ENCODE measurements around the gene IFI35. TPM values are rescaled to one million over a fixed set of nuclear protein-coding genes. Genes with fewer than 3 reads are reported as not detected.
"Not testable (repeated sequence)": the region's sequence is repeated elsewhere in the genome, so short reads cannot be mapped to it uniquely, and the experiment has no call there.

Gene IFI35
- total RNA-seq, 1 donor from 2014 or later = 60.5 TPM

GRCh38 chr17:43044024-43044423 lies 37.4 kb downstream of the IFI35 start:
- no peaks in the 10 kb centered on the region for H3K79me2 ChIP-seq (ENCODE audit: insufficient read depth, low read length)
- no peak overlapping the region for H3K9ac ChIP-seq (ENCODE audit: low read length)
- TF ChIP-seq EZH2 (IDR thresholded peaks at IDR 0.05; ENCODE audit: insufficient read depth, low read length) (no peak), CTCF (IDR thresholded peaks at IDR 0.05; ENCODE audit: insufficient read depth, low read depth, low read length) (no peak)
- H3K27me3 Mint-ChIP-seq (ENCODE audit: low read depth, unreplicated experiment) = peaks cover 2% of the 10 kb centered on the region
- peaks cover 5% of the 10 kb centered on the region for H3K4me1 Mint-ChIP-seq (ENCODE audit: low read depth, unreplicated experiment)
- H3K27me3 ChIP-seq (ENCODE audit: insufficient read depth, low read length) = no peaks in the 10 kb centered on the region
- no peak overlapping the region for H3K4me3 ChIP-seq (ENCODE audit: insufficient read depth, low read depth, low read length)
- H3K4me3 Mint-ChIP-seq (ENCODE audit: unreplicated experiment) = no peak overlapping the region
- no peaks in the 10 kb centered on the region for H3K36me3 Mint-ChIP-seq (ENCODE audit: low read depth, unreplicated experiment)
- H3K27ac Mint-ChIP-seq (ENCODE audit: unreplicated experiment) = no peak overlapping the region
- H3K27ac ChIP-seq (ENCODE audit: low read depth, low read length) = no peak overlapping the region
- peaks cover 3% of the 10 kb centered on the region for H3K36me3 ChIP-seq (ENCODE audit: insufficient read depth, low read length)
- no peak overlapping the region for H2AFZ ChIP-seq (ENCODE audit: low read depth, low read length)
- no peaks in the 10 kb centered on the region for H3K4me1 ChIP-seq (ENCODE audit: insufficient read depth, low read length)
- DNase-seq (ENCODE audit: low read depth) = no peak
- no peaks in the 10 kb centered on the region for H3K9me3 Mint-ChIP-seq (ENCODE audit: unreplicated experiment)
- no peak overlapping the region for H3K4me2 ChIP-seq (ENCODE audit: low read length)
- H3K9me3 ChIP-seq (ENCODE audit: insufficient read depth, low read depth, low read length) = no peaks in the 10 kb centered on the region
- no peaks in the 10 kb centered on the region for H4K20me1 ChIP-seq (ENCODE audit: insufficient read depth, low read length)
- FAIRE-seq = no peak

GRCh38 chr17:43051969-43052368 lies 45.4 kb downstream of the IFI35 start:
- Histone ChIP-seq H3K27ac (ENCODE audit: low read depth, low read length) (no peak overlapping the region), H3K9me3 (ENCODE audit: insufficient read depth, low read depth, low read length) (no peaks in the 10 kb centered on the region), H3K36me3 (ENCODE audit: insufficient read depth, low read length) (no peaks in the 10 kb centered on the region), H3K9ac (ENCODE audit: low read length) (no peak overlapping the region), H3K27me3 (ENCODE audit: insufficient read depth, low read length) (no peaks in the 10 kb centered on the region), H4K20me1 (ENCODE audit: insufficient read depth, low read length) (no peaks in the 10 kb centered on the region), H3K4me2 (ENCODE audit: low read length) (no peak overlapping the region), H3K4me1 (ENCODE audit: insufficient read depth, low read length) (no peaks in the 10 kb centered on the region), H2AFZ (ENCODE audit: low read depth, low read length) (no peak overlapping the region), H3K79me2 (ENCODE audit: insufficient read depth, low read length) (no peaks in the 10 kb centered on the region), H3K4me3 (ENCODE audit: insufficient read depth, low read depth, low read length) (no peak overlapping the region)
- TF ChIP-seq CTCF (IDR thresholded peaks at IDR 0.05; ENCODE audit: insufficient read depth, low read depth, low read length) (no peak), EZH2 (IDR thresholded peaks at IDR 0.05; ENCODE audit: insufficient read depth, low read length) (no peak)
- DNase-seq (ENCODE audit: low read depth) = peak; percentile 13
- Mint-ChIP-seq H3K4me3 (ENCODE audit: unreplicated experiment) (no peak overlapping the region), H3K27me3 (ENCODE audit: low read depth, unreplicated experiment) (peaks cover 2% of the 10 kb centered on the region), H3K27ac (ENCODE audit: unreplicated experiment) (no peak overlapping the region), H3K36me3 (ENCODE audit: low read depth, unreplicated experiment) (no peaks in the 10 kb centered on the region), H3K9me3 (ENCODE audit: unreplicated experiment) (no peaks in the 10 kb centered on the region), H3K4me1 (ENCODE audit: low read depth, unreplicated experiment) (no peaks in the 10 kb centered on the region)
- no peak for FAIRE-seq

- H3K27me3 Mint-ChIP-seq (ENCODE audit: low read depth, unreplicated experiment) = not testable (repeated sequence)
Measured at GRCh38 chr17:43053008-43053407, 46.4 kb downstream of the IFI35 start.

More at GRCh38 chr17:43053008-43053407, 46.4 kb downstream of the IFI35 start:
- not testable (repeated sequence) for H3K36me3 ChIP-seq (ENCODE audit: insufficient read depth, low read length); FAIRE-seq; H3K27ac Mint-ChIP-seq (ENCODE audit: unreplicated experiment); H3K4me2 ChIP-seq (ENCODE audit: low read length); DNase-seq (ENCODE audit: low read depth); H3K36me3 Mint-ChIP-seq (ENCODE audit: low read depth, unreplicated experiment); H4K20me1 ChIP-seq (ENCODE audit: insufficient read depth, low read length); H3K27me3 ChIP-seq (ENCODE audit: insufficient read depth, low read length); H3K79me2 ChIP-seq (ENCODE audit: insufficient read depth, low read length); H3K9ac ChIP-seq (ENCODE audit: low read length); H3K9me3 Mint-ChIP-seq (ENCODE audit: unreplicated experiment); H3K4me3 Mint-ChIP-seq (ENCODE audit: unreplicated experiment); H3K4me1 ChIP-seq (ENCODE audit: insufficient read depth, low read length); H3K27ac ChIP-seq (ENCODE audit: low read depth, low read length); H2AFZ ChIP-seq (ENCODE audit: low read depth, low read length); H3K4me3 ChIP-seq (ENCODE audit: insufficient read depth, low read depth, low read length); H3K4me1 Mint-ChIP-seq (ENCODE audit: low read depth, unreplicated experiment); H3K9me3 ChIP-seq (ENCODE audit: insufficient read depth, low read depth, low read length)
